H9 (cell line): ENCODE measurements around the gene MAGEH1. TPM values are rescaled to one million over a fixed set of nuclear protein-coding genes. Genes with fewer than 3 reads are reported as not detected.
"Not testable (repeated sequence)": the region's sequence is repeated elsewhere in the genome, so short reads cannot be mapped to it uniquely, and the experiment has no call there.

Experiments used
- DNase-seq: peaks from one replicate; pipeline ENCODE4 v3.0.0-alpha.2; 2017
- H2AFZ ChIP-seq: one replicate; pipeline ENCODE4 v1.6.1; 2013; ENCODE audit warnings: mild to moderate bottlenecking, low read length, control low read depth, moderate library complexity
- H2AK5ac ChIP-seq: 2 replicates; pipeline ENCODE4 v1.6.1; 2013; ENCODE audit warnings: low read length, control low read depth, mixed read lengths; ENCODE audit not compliant: insufficient read length
- H2BK120ac ChIP-seq: one replicate; pipeline ENCODE4 v1.6.1; 2013; ENCODE audit warnings: low read depth, mild to moderate bottlenecking, low read length, control low read depth, inconsistent platforms; ENCODE audit not compliant: poor library complexity, severe bottlenecking
- H2BK12ac ChIP-seq: 2 replicates; pipeline ENCODE4 v1.6.1; 2013; ENCODE audit warnings: low read length, control low read depth, mixed read lengths, low read depth; ENCODE audit not compliant: insufficient read length
- H2BK15ac ChIP-seq: 2 replicates; pipeline ENCODE4 v1.6.1; 2013; ENCODE audit warnings: low read depth, low read length, control low read depth
- H2BK20ac ChIP-seq: one replicate; pipeline ENCODE4 v1.6.1; 2013; ENCODE audit warnings: low read depth, mild to moderate bottlenecking, low read length, control low read depth, inconsistent platforms; ENCODE audit not compliant: poor library complexity, severe bottlenecking
- H2BK5ac ChIP-seq: 2 replicates; pipeline ENCODE4 v1.6.1; 2013; ENCODE audit warnings: low read length, control low read depth, mixed read lengths; ENCODE audit not compliant: insufficient read length
- H3K14ac ChIP-seq: 2 replicates; pipeline ENCODE4 v1.6.1; 2013; ENCODE audit warnings: low read length, control low read depth; ENCODE audit not compliant: insufficient read depth
- H3K18ac ChIP-seq: 2 replicates; pipeline ENCODE4 v1.6.1; 2013; ENCODE audit warnings: low read depth, mild to moderate bottlenecking, mixed read lengths, low read length, control low read depth; ENCODE audit not compliant: insufficient read length
- H3K23ac ChIP-seq: 2 replicates; pipeline ENCODE4 v1.6.1; 2013; ENCODE audit warnings: low read length, control low read depth, mixed read lengths, low read depth; ENCODE audit not compliant: insufficient read length
- H3K23me2 ChIP-seq: 2 replicates; pipeline ENCODE4 v1.6.1; 2013; ENCODE audit warnings: low read depth, mild to moderate bottlenecking, mixed read lengths, low read length, control low read depth; ENCODE audit not compliant: insufficient read length, poor library complexity, severe bottlenecking
- H3K27ac ChIP-seq: 2 replicates; pipeline ENCODE4 v1.5.1; 2013; ENCODE audit warnings: low read length, control low read depth, mixed read lengths, low read depth; ENCODE audit not compliant: insufficient read length
- H3K27me3 ChIP-seq: 2 replicates; pipeline ENCODE4 v1.6.1; 2013; ENCODE audit warnings: low read length, control low read depth, inconsistent platforms; ENCODE audit not compliant: insufficient read depth
- H3K4ac ChIP-seq: 2 replicates; pipeline ENCODE4 v1.6.1; 2013; ENCODE audit warnings: low read depth, mild to moderate bottlenecking, control low read depth, inconsistent platforms, low read length, moderate library complexity
- H3K4me1 ChIP-seq: 2 replicates; pipeline ENCODE4 v1.6.1; 2013; ENCODE audit warnings: low read length, control low read depth, inconsistent platforms; ENCODE audit not compliant: insufficient read depth
- H3K4me2 ChIP-seq: 2 replicates; pipeline ENCODE4 v1.6.1; 2013; ENCODE audit warnings: low read length, control low read depth, mixed read lengths; ENCODE audit not compliant: insufficient read length, insufficient read depth
- H3K56ac ChIP-seq: 2 replicates; pipeline ENCODE4 v1.6.1; 2013; ENCODE audit warnings: low read depth, mild to moderate bottlenecking, mixed read lengths, low read length, control low read depth; ENCODE audit not compliant: insufficient read length
- H3K79me1 ChIP-seq: 2 replicates; pipeline ENCODE4 v1.6.1; 2013; ENCODE audit warnings: low read depth, mild to moderate bottlenecking, moderate library complexity, low read length, control low read depth, inconsistent platforms; ENCODE audit not compliant: insufficient read depth, poor library complexity, severe bottlenecking
- H3K79me2 ChIP-seq: 2 replicates; pipeline ENCODE4 v1.6.1; 2013; ENCODE audit warnings: low read length, control low read depth, inconsistent platforms; ENCODE audit not compliant: insufficient read depth
- H3K9ac ChIP-seq: 2 replicates; pipeline ENCODE4 v1.6.1; 2013; ENCODE audit warnings: low read length, control low read depth, mixed read lengths; ENCODE audit not compliant: insufficient read length; ENCODE audit errors: extremely low read depth
- H3K9me3 ChIP-seq: one replicate; pipeline ENCODE4 v1.6.1; 2013; ENCODE audit warnings: low read depth, low read length, inconsistent platforms; ENCODE audit not compliant: control insufficient read depth
- H3T11ph ChIP-seq: one replicate; pipeline ENCODE4 v1.6.1; 2013; ENCODE audit warnings: mild to moderate bottlenecking, low read length, control low read depth, inconsistent platforms
- H4K20me1 ChIP-seq: one replicate; pipeline ENCODE4 v1.6.1; 2013; ENCODE audit not compliant: control insufficient read depth, insufficient read length, insufficient read depth
- H4K5ac ChIP-seq: 2 replicates; pipeline ENCODE4 v1.6.1; 2013; ENCODE audit warnings: low read depth, mild to moderate bottlenecking, mixed read lengths, low read length, control low read depth; ENCODE audit not compliant: insufficient read length
- H4K8ac ChIP-seq: replicated peaks from 2 replicates; pipeline ENCODE4 v1.6.1; 2013; ENCODE audit warnings: low read length, control low read depth, mixed read lengths, low read depth; ENCODE audit not compliant: insufficient read length
- H4K91ac ChIP-seq: 2 replicates; pipeline ENCODE4 v1.6.1; 2013; ENCODE audit warnings: low read depth, mild to moderate bottlenecking, moderate library complexity, mixed read lengths, low read length, control low read depth; ENCODE audit not compliant: insufficient read length
- H3K27ac Mint-ChIP-seq, 3 experiments: 2 replicates in 2 of 3; 3 replicates in 1 of 3; pipeline ENCODE4 v1.8.0; 2020 to 2021; ENCODE audit warnings: mixed read lengths in 3 of 3, mild to moderate bottlenecking in 1 of 3, moderate library complexity in 1 of 3
- H3K27me3 Mint-ChIP-seq: 2 replicates; pipeline ENCODE4 v1.8.0; 2021; ENCODE audit warnings: low read depth, mild to moderate bottlenecking, moderate library complexity, mixed read lengths
- H3K36me3 Mint-ChIP-seq, 3 experiments: 2 replicates in 2 of 3; 3 replicates in 1 of 3; pipeline ENCODE4 v1.8.0; 2020 to 2021; ENCODE audit warnings: low read depth in 3 of 3, mixed read lengths in 3 of 3; ENCODE audit not compliant: insufficient read depth in 1 of 3
- H3K4me1 Mint-ChIP-seq, 2 experiments: 2 replicates each; pipeline ENCODE4 v1.8.0; 2020; ENCODE audit warnings: mixed read lengths in 2 of 2
- H3K4me3 Mint-ChIP-seq, 2 experiments: 2 replicates in 1 of 2; 3 replicates in 1 of 2; pipeline ENCODE4 v1.8.0; 2020 to 2021; ENCODE audit warnings: mild to moderate bottlenecking in 2 of 2, mixed read lengths in 2 of 2, moderate library complexity in 1 of 2
- H3K9me3 Mint-ChIP-seq, 2 experiments: 2 replicates in 1 of 2; 3 replicates in 1 of 2; pipeline ENCODE4 v1.8.0; 2020; ENCODE audit warnings: mild to moderate bottlenecking in 2 of 2, mixed read lengths in 2 of 2, moderate library complexity in 1 of 2
- WGBS: extraction: QIAGEN DNeasy Blood & Tissue Kit; methylation state at CpG from one replicate; pipeline ENCODE4 v1.1.7; 2013; ENCODE audit warnings: missing lambda C conversion rate, low lambda C conversion rate, mixed read lengths; ENCODE audit not compliant: insufficient read length; ENCODE audit errors: extremely low coverage; 5-methylcytosine and 5-hydroxymethylcytosine counted together
- total RNA-seq: library from RNA; stranded (reverse); gene quantifications from 2 replicates; pipeline ENCODE4 v1.2.1, GENCODE V29; 2021
- TF ChIP-seq, protein P1 (sequence below): fragments of 200-600 bp; sonication (generic); conservative IDR thresholded peaks from 3 replicates; pipeline ENCODE4 v1.8.0; 2021; ENCODE audit warnings: antibody characterized with exemption, mild to moderate bottlenecking

Gene MAGEH1
- total RNA-seq, 1 experiment from 2014 or later = 7.3 TPM

DNA sequence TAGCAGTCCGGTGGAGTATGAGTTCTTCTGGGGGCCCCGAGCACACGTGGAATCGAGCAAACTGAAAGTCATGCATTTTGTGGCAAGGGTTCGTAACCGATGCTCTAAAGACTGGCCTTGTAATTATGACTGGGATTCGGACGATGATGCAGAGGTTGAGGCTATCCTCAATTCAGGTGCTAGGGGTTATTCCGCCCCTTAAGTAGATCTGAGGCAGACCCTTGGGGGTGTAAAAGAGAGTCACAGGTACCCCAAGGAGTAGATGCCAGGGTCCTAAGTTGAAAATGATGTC, 852 bp downstream of the MAGEH1 start:
- H3K27me3 Mint-ChIP-seq = no peaks in the 10 kb centered on the region; the same call in 1 of the 2 replicates

DNA sequence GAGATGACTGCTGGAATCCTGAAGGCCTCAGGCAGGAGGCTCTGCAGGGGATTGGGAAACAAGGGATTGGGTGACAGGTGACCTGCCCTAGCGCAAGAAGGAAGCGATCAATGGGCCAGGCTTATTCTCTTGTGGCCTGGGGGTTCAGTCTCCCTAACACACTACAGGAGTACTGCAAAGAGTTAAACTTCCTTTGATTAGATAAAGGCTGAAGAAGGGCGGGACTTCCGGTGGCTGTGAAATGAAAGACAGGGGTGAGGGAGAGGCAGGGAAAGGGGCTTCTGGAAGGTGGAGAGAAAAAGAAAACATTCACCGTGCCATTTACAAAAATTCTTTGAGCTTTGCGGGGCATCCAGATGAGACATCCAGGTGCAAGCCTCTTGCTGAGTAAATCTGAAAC, 3.8 kb downstream of the MAGEH1 start:
- not testable (repeated sequence) for H2BK20ac ChIP-seq, DNase-seq, H3K4me3 Mint-ChIP-seq, H2BK12ac ChIP-seq, H2BK120ac ChIP-seq, H3K27ac Mint-ChIP-seq, H4K8ac ChIP-seq, H3K18ac ChIP-seq, H3K4me2 ChIP-seq, H4K5ac ChIP-seq, H3K79me1 ChIP-seq, H2AFZ ChIP-seq, H3K27me3 ChIP-seq, H2BK15ac ChIP-seq, H3K4me1 Mint-ChIP-seq, H2BK5ac ChIP-seq, H3K9ac ChIP-seq, H3K23ac ChIP-seq, H3K27me3 Mint-ChIP-seq, H3K36me3 Mint-ChIP-seq, H3K79me2 ChIP-seq, H3K27ac ChIP-seq, H3K14ac ChIP-seq, H3K56ac ChIP-seq, H3K23me2 ChIP-seq, H4K20me1 ChIP-seq, H2AK5ac ChIP-seq, H3K4me1 ChIP-seq, H3K4ac ChIP-seq, H4K91ac ChIP-seq, H3T11ph ChIP-seq
- H3K9me3 ChIP-seq = peaks cover 20% of the 10 kb centered on the region
- peaks cover 23% of the 10 kb centered on the region in 2 experiments for H3K9me3 Mint-ChIP-seq
- WGBS = no CpG with 5 or more reads among the region's 6 CpGs

More for the DNA sequence above, 852 bp downstream of the MAGEH1 start:
- Mint-ChIP-seq H3K9me3 (peaks cover 37 to 38% of the 10 kb centered on the region in 2 experiments), H3K4me1 (peaks cover 4% of the 10 kb centered on the region in 2 experiments; a peak in 3 of 4 replicates), H3K4me3 (peak overlapping the region; percentile 85 to 94), H3K27ac (no peak overlapping the region), H3K36me3 (no peaks in the 10 kb centered on the region; a peak in 1 of 7 replicates)
- H3K9ac ChIP-seq = peak overlapping the region; percentile 58
- no peaks in the 10 kb centered on the region for H4K20me1 ChIP-seq
- no peak overlapping the region for H3K18ac ChIP-seq
- H3K27me3 ChIP-seq = no peaks in the 10 kb centered on the region
- no peak overlapping the region for H2AFZ ChIP-seq
- no peak overlapping the region for H2BK120ac ChIP-seq
- no peak overlapping the region for H3T11ph ChIP-seq
- no peak overlapping the region for H3K56ac ChIP-seq
- no peak overlapping the region for H2AK5ac ChIP-seq
- TF ChIP-seq, protein P1, sequence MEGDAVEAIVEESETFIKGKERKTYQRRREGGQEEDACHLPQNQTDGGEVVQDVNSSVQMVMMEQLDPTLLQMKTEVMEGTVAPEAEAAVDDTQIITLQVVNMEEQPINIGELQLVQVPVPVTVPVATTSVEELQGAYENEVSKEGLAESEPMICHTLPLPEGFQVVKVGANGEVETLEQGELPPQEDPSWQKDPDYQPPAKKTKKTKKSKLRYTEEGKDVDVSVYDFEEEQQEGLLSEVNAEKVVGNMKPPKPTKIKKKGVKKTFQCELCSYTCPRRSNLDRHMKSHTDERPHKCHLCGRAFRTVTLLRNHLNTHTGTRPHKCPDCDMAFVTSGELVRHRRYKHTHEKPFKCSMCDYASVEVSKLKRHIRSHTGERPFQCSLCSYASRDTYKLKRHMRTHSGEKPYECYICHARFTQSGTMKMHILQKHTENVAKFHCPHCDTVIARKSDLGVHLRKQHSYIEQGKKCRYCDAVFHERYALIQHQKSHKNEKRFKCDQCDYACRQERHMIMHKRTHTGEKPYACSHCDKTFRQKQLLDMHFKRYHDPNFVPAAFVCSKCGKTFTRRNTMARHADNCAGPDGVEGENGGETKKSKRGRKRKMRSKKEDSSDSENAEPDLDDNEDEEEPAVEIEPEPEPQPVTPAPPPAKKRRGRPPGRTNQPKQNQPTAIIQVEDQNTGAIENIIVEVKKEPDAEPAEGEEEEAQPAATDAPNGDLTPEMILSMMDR = no peak
- H3K4me1 ChIP-seq = no peaks in the 10 kb centered on the region
- H3K4me2 ChIP-seq = peak overlapping the region; percentile 77
- no peaks in the 10 kb centered on the region for H3K79me2 ChIP-seq
- H3K27ac ChIP-seq = no peak overlapping the region
- no peak overlapping the region for H2BK5ac ChIP-seq
- no peak overlapping the region for H3K23ac ChIP-seq
- H3K4ac ChIP-seq = no peak overlapping the region
- H4K5ac ChIP-seq = no peak overlapping the region
- no peak overlapping the region for H4K8ac ChIP-seq
- DNase-seq = no peak
- no peak overlapping the region for H3K14ac ChIP-seq
- H3K79me1 ChIP-seq = no peaks in the 10 kb centered on the region
- peaks cover 20% of the 10 kb centered on the region for H3K9me3 ChIP-seq
- peaks cover 9% of the 10 kb centered on the region for H3K23me2 ChIP-seq
- H2BK12ac ChIP-seq = no peak overlapping the region
- no peak overlapping the region for H4K91ac ChIP-seq
- H2BK20ac ChIP-seq = no peak overlapping the region
- WGBS = no CpG with 5 or more reads among the region's 9 CpGs
- no peak overlapping the region for H2BK15ac ChIP-seq
